HepG2 (cell line): ENCODE data around the gene CALU.

Experiments used
- ARNT ChIP-seq: fragments of 450-650 bp; IDR thresholded peaks from 2 replicates; pipeline ENCODE4 v1.6.1; 2017
- CTCF ChIP-seq: sonication (generic); formaldehyde crosslinking; IDR thresholded peaks from 2 replicates; pipeline ENCODE4 v1.5.0; 2020; ENCODE audit warnings: mild to moderate bottlenecking, missing genetic modification reagents, moderate library complexity
- EZH2 ChIP-seq: conservative IDR thresholded peaks from 2 replicates; pipeline ENCODE4 v1.6.1; 2012; ENCODE audit warnings: mild to moderate bottlenecking, low read depth, low read length, moderate library complexity
- GATAD1 ChIP-seq: IDR thresholded peaks from 2 replicates; pipeline ENCODE4 v1.6.1; 2016; ENCODE audit warnings: missing genetic modification reagents, missing compliant biosample characterization
- MED1 ChIP-seq: sonication (generic); formaldehyde crosslinking; IDR thresholded peaks from 2 replicates; pipeline ENCODE4 v1.4.0; 2020; ENCODE audit warnings: missing genetic modification reagents
- SMAD9 ChIP-seq: sonication (generic); formaldehyde crosslinking; IDR thresholded peaks from 2 replicates; pipeline ENCODE4 v1.5.1; 2020; ENCODE audit warnings: mild to moderate bottlenecking, missing genetic modification reagents
- ZNF12 ChIP-seq: sonication (generic); formaldehyde crosslinking; IDR thresholded peaks from 2 replicates; pipeline ENCODE4 v1.5.0; 2020; ENCODE audit warnings: missing genetic modification reagents

GRCh38 chr7:128699196-128699712, 39.9 kb upstream of the CALU start:
- TF ChIP-seq GATAD1 (no peak), ARNT (no peak), SMAD9 (CRISPR knock-in tag) (no peak), MED1 (CRISPR knock-in tag) (no peak), EZH2 (no peak), ZNF12 (CRISPR knock-in tag) (no peak), CTCF (CRISPR knock-in tag) (no peak)
